PC-9 (cell line): ENCODE measurements around the gene PSMB2.

Experiments
- CTCF ChIP-seq: fragments of 200-600 bp; sonication (generic); conservative IDR thresholded peaks from 2 replicates; pipeline ENCODE4 v1.6.1; 2017; ENCODE audit warnings: mixed run types, antibody characterized with exemption, mild to moderate bottlenecking, moderate library complexity
- EZH2 ChIP-seq: fragments of 200-600 bp; sonication (generic); IDR thresholded peaks from 2 replicates; pipeline ENCODE4 v1.8.0; 2017; ENCODE audit warnings: antibody characterized with exemption, low read depth

DNA sequence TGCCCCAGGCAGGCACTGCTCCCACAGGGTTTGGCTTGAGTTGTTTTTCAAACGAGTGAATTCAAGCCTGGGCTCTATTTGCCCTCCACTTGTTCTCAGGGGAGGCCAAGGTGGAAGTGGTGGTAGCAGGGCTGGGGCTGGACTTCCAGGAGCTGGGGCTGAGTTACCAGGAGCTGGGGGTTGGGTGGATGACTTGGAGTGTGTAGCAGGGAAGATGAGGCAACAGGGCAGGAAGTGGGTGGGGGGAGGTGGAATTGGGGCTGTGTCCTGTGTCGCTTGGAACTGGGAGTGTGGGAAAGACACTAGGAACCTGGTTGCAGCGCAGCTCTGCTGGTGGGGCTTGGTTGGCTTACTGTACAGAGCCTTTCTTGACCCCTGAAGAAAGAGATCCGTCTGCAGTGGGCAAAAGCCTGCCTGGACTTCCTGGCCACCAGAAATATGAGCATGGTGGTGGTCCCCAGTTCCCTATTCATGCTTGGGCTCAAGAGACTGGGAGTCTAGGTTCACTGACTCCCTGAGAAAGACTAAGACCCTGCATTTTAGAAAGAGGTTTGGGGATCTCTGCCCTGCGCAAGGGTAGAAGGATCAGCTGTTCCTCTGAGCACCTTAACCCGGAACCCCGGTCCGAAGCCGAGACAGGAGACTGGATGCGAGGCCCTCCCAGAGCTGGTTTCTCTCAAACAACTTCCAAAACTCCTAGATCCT, 65.1 kb downstream of the PSMB2 start:
- TF ChIP-seq CTCF (no peak), EZH2 (no peak)
